GM18505 (cell line): ENCODE results near the gene ADAMTS15.

Experiments
- ATAC-seq: cut with Tn5 transposase; IDR thresholded peaks from one replicate; pipeline ENCODE4 v1.9.1; 2021; ENCODE audit not compliant: unreplicated experiment
- POLR2A ChIP-seq: IDR thresholded peaks from 4 replicates; pipeline ENCODE4 v1.6.1; 2011; ENCODE audit warnings: borderline replicate concordance; ENCODE audit not compliant: insufficient read depth, insufficient read length; ENCODE audit errors: extremely low read depth

Gene ADAMTS15, protein sequence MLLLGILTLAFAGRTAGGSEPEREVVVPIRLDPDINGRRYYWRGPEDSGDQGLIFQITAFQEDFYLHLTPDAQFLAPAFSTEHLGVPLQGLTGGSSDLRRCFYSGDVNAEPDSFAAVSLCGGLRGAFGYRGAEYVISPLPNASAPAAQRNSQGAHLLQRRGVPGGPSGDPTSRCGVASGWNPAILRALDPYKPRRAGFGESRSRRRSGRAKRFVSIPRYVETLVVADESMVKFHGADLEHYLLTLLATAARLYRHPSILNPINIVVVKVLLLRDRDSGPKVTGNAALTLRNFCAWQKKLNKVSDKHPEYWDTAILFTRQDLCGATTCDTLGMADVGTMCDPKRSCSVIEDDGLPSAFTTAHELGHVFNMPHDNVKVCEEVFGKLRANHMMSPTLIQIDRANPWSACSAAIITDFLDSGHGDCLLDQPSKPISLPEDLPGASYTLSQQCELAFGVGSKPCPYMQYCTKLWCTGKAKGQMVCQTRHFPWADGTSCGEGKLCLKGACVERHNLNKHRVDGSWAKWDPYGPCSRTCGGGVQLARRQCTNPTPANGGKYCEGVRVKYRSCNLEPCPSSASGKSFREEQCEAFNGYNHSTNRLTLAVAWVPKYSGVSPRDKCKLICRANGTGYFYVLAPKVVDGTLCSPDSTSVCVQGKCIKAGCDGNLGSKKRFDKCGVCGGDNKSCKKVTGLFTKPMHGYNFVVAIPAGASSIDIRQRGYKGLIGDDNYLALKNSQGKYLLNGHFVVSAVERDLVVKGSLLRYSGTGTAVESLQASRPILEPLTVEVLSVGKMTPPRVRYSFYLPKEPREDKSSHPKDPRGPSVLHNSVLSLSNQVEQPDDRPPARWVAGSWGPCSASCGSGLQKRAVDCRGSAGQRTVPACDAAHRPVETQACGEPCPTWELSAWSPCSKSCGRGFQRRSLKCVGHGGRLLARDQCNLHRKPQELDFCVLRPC

DNA sequence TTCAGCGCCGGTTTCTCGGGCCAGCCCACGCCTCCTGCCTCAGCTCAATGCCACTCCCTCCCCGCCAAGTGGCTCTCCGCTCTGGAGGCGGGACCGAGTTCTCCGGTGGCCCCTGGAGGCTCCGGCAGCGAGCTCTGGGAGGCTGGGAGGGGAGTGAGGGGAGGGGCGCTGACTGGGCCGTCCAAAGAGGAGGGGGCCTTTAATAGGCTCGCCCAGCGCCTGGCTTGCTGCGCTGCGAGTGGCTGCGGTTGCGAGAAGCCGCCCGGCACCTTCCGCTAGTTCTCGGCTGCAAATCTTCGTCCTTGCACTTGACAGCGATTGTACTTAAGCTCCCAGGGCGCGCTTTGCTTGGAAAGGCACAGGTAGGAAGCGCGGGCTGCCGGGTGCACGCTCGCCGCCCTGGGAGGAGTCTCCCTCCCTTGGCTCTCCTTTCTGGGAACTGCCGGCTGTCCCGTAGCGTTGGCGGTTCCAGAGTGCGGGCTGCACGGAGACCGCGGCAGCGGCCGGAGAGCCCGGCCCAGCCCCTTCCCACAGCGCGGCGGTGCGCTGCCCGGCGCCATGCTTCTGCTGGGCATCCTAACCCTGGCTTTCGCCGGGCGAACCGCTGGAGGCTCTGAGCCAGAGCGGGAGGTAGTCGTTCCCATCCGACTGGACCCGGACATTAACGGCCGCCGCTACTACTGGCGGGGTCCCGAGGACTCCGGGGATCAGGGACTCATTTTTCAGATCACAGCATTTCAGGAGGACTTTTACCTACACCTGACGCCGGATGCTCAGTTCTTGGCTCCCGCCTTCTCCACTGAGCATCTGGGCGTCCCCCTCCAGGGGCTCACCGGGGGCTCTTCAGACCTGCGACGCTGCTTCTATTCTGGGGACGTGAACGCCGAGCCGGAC, at the start of gene ADAMTS15:
ADAMTS15 (plus strand) TSS at position 230 of the 894 bp plus-strand sequence; CDS start at position 559, 329 bp downstream.
- no peak for ATAC-seq
- TF ChIP-seq POLR2A, result no peak

DNA sequence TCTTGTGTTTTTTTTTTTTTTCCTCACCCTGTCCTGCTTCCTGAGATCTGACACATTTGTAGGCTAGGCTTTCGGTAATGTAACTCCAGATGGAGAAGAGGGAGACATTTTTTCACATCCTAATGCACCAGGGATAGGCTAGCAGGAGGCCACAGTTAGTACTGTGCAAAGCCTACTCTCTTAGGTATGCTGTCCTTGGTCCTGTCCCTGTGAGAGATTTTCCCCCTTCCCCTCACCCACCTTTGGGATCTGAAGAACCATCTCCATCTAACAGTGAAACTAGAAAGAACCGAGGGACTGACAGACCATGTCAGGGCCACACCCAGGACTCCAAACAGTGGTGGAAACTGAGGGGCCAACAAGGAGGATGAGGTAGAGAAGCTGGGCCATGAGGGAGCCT, 49.2 kb upstream of the ADAMTS15 start:
- TF ChIP-seq POLR2A, result no peak
- no peak for ATAC-seq

DNA sequence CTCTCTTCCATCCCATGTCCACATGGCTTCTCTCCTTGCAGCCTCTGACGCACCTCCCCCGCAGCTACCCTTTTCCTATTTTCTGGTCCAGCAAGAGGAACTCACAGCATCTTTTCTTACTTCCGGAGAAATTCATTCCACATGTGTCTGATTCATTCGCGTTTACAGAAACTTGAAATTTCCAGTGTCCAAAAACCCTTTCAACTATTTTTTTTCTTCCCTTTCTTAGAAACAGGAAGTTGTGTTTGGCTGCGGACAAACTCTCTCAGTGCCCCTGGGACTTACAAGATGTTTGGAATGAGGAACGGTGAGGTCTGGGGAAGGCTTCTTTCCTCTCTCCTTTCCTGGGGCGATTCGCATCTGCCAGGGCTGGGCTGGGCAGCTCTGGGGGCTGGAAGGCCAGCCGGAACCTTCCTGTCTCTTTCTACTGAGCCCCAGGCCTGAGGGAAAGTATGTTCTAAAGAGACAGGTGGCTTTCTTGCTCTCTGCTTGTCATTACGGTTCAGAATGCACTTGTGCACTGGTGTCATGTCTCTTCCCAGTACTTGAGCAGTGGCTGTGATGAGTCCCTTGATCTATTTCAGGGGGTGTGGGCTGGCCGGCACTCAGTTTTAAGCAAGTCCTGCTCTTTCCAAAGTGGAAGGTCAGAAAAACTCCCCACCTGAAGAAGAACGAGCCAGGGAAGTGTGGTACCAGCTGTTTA, 47.5 kb upstream of the ADAMTS15 start:
- TF ChIP-seq POLR2A, result no peak

DNA sequence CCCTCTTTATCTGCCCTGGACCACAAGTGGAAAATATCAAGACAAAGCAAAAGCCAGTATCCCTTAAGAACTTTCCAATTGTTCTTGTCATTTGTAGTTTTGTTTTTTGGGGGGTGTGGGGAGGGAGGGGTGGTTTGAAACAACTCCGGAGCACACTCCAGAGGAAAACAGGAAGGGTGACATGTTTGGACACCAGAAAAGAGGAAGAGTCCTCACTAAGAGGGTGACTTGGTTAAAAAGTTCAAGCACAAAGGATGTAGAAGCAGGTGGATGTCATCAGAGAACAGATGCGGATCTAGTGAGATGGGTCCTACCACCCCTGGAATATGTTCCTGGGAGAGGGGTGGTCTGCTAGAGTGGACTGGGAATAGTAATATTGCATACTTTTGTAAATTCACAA, 45.9 kb upstream of the ADAMTS15 start:
- no peak for TF ChIP-seq POLR2A
- no peak for ATAC-seq

More for the DNA sequence above, 47.5 kb upstream of the ADAMTS15 start:
- ATAC-seq, result no peak

DNA sequence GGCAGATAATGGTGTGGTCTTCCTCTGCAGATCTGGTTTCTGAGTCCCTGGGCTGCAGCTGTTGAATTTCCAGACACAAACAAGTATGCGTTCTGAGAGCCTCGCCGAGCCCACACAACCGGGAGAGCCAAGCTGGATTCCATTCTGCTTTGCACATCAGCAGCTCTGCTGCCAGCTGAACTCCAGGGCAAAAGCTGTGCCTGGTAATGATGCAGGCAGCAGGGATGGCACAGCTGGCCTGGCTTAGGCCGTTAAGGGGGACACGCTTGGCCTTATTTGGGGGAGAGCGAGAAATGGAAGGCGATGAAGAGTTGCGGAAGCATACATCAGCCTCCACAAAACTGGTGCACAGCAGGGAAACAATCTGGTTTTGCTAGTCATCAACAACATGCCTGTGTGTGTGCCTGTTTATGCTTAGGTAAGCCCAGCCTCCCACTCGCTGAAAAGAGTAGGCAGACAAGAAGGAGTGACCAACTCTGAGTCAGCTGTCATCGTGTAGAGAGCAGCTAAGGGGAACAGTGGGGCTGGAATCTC, 45.1 kb upstream of the ADAMTS15 start:
- no peak for ATAC-seq
- no peak for TF ChIP-seq POLR2A

DNA sequence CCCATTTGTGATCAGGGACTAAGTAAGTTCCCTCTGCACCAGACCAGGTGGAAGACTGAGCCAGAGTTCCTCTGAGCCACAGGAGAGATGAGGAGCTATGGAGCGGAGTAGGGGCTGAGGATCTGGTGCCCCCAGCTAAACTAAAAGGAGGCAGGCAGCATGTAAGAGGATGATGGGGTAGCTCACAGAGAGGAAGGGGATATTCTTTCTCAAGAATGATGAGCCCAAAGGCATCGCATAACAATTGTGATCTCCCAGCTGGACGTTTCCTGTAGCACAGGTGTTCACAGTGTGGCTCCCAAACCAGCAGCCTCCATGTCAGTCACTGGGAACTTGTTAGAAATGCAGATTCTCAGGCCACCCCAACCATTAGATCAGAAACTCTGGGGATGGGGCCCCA, 44.5 kb upstream of the ADAMTS15 start:
- TF ChIP-seq POLR2A, result no peak
- ATAC-seq, result no peak

DNA sequence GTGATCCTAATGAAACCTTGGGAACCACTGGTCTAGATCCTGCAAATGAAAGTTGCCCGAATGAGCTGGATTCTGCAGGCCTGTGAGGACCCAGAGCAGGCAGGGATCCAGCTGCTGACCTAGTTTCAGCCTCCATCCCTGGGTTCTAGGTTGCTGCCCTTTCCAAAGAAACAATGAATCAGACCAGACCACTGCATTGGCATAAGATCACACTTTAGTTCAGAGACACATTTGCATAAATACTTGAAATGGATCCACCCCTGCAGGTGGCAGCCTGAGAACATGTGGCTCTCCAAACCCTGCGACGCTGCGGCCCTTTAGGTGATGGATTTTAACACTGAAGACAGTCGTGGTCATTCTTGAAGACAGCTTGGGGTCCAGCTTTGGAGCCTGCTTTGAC, 43.7 kb upstream of the ADAMTS15 start:
- no peak for TF ChIP-seq POLR2A

DNA sequence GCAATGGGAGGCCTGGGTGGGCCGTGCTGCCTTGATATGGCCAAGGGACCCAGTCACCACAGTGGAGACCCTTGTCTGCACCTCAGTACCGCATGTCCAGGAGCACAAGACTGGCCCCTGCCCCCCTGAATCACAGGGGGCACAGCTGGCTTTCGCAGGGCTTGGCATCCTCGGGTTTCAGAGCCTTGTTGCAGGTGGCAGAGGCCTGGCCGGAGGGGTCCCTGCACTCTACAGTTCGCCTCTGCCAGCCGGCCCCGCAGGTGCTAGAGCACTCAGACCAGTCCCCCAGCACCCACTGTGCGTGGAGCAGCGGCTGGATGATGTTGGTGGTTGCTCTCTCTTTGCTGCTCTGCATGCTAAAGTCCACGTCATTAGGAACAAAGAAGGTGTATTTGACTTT, 43.0 kb upstream of the ADAMTS15 start:
- no peak for ATAC-seq
- TF ChIP-seq POLR2A, result no peak

More for the DNA sequence above, 43.7 kb upstream of the ADAMTS15 start:
- ATAC-seq, result no peak

DNA sequence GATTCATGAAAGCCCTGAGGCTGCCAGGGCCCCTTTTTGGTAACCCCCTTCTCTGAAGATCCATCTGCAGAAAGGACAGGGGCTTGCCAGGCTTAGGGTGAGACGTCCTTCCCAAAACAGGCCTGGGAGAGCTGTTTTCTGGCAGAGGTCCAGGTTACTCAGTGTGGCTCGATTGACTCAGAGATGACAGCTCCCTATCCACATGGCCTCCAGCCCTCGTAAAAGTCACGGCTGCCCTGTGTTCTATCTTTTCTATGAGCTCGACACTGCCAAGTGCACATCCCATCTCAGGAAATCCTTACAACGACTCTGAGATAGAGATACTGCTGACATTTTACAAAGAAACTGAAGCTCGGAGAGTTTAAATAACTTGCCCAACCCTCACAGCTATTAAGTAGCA, 40.5 kb upstream of the ADAMTS15 start:
- no peak for TF ChIP-seq POLR2A
- no peak for ATAC-seq

DNA sequence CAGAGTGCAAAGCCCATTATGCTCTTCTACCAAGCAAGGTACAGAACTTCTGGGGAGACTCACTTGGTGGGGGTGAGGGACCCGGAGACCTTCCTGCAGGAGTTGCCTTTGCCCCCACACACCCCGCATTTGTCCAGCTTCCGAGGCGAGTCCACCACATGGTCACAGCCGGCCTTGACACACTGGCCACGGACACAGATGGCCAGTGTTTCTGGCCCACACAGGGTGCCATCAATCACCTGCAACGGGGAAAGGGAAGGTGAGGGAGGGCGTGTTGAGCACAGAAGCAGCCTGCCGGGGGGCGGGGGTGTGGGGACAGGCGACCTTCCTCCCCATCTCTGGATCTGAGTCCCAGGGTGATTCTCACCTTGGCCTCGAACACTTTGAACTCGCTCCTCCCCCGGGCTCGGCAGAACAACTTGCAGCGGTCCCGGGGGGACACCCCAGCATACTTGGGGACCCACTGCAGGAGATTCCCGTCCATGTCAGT, 40.0 kb upstream of the ADAMTS15 start:
- no peak for ATAC-seq
- no peak for TF ChIP-seq POLR2A

DNA sequence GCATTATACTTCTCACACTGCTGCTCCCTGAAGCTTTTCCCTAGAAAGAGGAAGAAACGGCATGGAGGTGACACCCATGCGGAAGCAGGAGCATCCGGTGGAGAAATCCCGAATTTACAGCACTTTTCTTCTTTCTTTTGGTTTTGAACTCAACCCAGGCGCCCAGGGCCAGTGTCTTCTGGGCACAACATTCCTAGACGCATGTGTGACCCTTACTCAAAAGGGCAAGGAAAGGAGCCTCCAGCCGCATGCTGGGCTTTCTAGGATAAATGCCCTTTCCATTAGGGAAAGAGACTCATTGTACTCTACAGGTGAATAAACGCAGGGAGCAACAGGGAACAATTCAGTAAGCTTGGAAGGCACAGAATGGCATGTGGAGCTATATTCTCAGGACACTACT, 39.5 kb upstream of the ADAMTS15 start:
- ATAC-seq, result no peak
- TF ChIP-seq POLR2A, result no peak

DNA sequence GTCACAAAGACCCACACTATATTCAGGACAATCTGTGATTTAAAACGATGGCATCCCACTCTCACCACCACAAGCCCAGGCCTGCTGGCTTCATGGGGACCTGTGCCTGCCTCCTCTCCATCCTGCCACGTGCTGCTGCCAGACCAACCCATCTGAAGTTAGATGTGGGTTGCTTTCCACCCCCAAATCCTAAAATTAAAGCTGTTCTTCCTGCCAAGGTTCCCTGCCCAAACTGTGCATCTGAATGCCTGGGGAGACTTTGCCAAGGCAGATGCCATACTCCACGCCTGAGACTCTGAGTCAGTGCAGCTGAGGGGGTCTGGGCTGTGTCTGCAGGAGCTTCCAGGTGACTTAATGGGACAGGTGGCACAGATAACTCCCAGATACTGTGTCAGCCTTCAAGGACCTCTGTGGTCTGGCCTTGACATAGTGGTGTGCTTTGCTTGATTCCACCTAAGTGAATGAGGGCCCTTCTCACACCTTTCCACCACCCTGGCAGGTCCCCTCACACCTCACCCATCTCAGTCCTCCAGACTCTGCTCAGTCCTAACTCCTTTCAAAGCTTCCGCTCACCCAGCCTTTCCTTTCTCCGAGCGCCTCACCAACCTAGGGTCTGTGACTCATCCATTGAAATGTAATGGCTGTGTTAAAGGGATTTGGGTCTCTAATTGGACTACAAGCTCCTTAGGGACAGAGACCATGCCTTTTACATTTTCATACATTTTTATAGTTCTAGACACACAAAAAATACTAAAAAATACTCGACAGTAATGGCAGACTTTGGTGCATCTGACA, 38.7 kb upstream of the ADAMTS15 start:
- TF ChIP-seq POLR2A, result no peak
- ATAC-seq, result no peak

DNA sequence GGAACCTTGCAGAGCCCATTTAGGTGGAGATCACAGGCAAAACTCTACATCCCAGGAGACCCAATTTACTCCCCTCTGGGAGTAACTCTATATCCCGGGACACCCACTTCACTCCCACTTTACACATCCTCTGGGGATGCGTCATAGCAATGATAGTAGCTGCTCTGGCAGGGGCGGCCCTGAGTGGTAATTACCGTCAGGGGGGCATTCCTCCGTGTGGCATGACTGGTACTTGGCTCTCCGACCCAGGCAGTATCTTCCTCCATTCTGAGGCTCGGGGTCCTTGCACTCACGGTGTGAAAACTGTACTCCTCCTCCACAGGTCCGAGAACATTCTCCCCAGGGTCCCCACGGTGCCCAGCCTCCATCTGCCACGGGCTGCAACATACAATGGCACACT, 37.2 kb upstream of the ADAMTS15 start:
- ATAC-seq, result no peak
- no peak for TF ChIP-seq POLR2A
